ENCODE results near the gene TMEM242. TPM values are rescaled to one million over a fixed set of nuclear protein-coding genes. Genes with fewer than 3 reads are reported as not detected.

TMEM242 gene
- polyA plus RNA-seq, 12 donors = 8.4 to 12.5 (median 10.5) TPM; not detected in 1

DNA sequence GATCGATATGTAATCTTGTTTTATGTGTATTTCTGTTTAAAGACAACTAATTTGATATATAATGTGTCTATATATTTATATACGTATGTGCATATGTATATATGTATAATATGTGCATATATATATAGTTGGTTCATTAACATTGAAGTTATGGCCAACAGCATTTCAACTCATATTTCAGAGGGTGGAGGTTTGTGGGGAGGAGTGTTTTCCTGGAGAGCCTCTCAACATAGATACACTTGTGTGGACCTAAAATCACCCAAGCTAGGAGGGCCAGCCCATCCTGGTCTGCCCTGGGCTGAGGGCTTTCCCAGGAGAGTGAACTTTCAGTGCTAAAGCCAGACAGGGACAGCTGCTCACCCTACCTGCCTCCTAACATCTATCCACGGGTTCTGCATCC is 68.8 kb downstream of the TMEM242 start:
- DNase-seq = no peak

DNA sequence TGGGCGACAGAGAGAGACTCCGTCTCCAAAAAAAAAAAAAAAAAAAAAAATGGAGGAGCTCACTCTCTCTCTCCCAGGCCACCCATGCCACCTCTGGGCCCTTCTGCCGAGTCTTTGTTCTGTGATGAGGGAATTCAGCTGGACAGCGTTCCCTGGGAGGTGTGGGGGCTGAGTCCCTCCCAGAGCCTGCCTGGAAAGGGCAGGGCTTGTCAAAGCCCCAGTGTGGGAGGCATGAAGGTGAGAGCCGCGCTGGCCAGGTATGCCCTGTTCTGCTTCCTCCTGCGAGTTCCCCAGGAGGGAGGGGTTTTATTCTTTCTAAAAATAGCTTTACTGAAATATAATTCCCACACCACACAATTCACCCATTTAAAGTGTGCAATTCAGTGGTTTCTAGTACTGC is 69.6 kb downstream of the TMEM242 start:
- DNase-seq = no peak

DNA sequence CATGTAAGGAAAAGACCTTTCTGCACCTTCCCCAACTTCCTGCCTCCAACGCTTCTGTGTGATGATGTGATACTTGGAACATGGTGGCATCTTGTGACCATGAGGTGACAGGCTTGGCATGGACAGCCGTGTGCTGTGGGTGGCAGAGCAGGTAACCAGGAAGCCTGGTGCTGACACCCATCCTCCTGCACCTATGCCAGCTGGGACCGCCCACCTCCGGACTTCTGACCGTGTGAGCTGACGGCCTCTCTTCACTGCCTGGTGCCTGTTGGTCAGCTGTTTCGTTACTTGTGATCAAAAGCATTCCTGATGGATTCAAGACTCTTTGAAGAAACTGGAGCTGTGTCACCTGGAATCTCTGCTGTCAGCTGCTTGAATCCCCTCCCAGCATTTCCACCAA is 70.3 kb downstream of the TMEM242 start:
- DNase-seq = no peak

DNA sequence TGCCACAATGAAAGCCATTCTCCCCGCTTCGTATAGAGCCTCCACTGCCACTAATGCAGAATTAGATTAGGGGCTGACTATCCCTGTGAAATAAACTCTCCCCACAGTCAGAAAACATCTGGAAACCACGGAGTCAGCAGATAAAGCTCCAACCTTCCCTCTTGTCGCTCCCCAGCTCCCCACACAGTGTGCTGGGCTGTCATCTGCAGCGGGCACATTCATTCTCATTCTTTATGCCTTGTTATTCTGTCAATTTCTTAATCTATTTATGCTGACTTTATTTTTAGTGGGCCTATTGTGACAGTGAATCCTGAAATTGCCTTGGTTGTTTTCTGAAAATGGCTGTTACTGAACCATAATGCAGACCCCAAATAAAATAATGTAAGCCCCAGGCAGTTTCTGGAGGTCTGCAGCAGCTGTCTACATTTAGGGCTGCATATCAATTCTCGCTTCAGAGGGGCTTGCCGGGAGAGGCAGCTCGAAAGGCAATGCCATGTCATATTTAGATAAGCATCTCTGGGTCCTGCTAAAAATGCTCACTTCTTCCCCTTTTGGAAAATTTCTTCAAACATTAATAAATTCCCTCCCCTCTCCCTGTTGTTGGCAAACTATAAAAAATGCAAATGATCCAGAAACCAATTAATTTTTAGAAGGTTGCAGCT is 71.6 kb downstream of the TMEM242 start:
- DNase-seq = no peak

DNA sequence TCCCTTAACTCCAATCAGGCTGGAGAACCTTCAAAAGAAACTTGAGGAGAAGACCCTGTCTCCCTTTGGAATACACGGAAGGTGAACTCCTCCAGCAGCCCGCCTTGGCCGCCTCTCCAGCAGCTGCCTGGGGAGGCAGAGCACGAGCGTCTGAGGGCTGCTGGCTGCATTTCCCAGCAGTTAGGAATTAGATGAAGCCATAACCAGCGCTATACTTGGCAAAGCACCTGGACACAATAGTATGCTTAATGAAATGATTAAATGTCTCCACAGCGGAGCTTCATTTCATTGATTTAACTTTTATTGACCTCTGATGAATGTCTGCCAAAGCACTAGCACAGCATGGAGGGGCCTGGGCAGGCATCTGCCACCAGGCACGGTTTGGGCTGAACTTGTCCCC is 73.5 kb downstream of the TMEM242 start:
- no peak for DNase-seq

DNA sequence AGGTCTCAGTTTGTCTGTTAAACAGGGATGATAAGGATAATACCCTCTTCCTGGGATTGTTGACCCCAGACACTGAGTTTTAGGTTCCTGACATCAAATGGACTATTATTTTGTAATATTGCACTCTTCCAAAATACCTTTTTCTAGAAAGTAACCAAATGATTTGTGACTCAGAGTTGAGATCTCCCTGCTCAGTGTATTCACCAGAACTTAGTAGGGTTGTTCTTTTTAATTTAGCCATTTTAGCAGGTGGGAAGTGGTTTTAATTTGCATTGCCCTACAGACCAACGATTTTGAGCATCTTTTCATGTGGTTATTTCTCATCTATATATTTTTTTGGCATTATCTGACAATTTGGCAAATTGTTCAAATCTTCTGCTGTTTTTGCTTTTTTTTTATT is 75.1 kb downstream of the TMEM242 start:
- DNase-seq = no peak

DNA sequence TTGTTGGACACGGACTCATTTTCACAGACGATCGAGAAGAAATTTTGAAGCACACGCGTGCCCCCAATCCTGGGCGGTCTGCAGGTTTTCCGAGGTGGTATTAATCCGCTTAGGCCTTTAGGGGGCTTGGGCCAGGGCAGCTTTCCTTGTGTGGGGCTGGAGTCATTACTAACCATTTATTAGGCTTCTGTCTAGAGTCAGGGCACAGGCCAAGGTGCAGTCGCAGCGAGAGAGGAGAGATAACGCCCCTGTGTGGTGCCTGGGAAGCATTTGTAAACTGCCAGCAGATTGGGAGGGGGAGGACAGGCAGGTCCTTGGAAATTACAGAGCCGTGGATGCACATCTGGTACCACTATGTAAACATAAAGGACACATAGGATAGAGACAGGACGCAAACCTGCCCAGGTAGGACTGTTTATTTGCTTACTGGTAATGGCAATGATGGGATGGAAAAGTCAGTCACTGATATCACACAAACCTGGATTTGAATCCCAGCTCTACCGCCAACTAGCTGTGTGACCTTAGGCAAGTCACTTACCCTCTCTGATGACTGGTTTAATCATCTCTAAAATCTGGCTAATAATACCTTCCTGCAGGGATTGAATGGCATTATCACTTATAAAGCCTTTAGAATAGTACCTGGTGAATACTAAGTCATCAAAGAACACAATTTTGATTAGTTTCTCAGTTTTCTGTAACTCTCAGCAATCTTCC is 76.4 kb downstream of the TMEM242 start:
- no peak for DNase-seq

DNA sequence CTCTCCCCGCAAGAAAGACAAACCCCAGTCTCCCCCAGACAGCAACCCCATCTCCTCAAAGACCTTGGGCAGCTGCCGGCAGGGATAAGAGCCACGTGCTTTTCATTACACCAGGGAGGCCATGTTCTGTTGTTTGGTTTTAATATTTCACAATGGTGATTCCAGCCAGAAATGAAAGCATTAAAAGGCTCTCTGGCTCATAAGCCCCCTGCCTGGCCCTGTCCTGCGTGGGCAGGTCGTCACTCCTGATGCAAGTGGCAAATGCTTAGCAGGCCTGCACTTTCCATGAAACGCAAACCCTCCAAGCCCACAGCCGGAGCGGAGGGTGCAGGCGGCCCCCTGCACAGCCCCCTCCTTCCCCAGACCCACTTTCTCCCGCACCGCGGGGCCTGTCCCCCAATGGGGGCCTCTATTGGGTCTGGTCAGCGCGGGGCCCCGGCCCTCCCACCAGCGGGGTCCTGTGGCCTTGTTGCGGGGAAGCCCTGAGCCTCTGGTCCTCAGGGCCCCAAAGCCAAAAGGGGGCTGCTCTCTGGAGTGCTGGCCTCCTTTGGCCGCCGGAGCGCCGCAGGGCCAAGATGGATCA is 77.2 kb downstream of the TMEM242 start:
- no peak for DNase-seq

DNA sequence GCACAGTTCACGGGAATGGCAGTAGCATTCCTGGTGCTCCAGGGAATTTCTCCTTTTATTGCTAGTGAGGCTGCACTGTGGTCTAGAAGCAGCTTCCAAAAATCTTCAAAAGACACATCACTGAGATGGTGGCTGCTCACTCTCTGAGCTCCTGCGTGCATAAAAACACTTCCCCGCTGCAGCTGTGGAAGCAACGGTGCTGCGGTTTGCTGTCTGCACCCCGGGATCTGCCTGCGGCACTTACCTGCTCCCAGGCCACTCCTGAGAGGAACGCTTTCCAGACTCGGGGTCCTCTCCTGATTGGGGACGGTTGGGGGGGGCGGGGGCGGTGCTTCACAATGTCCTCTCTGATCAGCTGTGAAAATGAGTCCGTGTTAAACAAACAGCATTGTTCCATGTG is 77.9 kb downstream of the TMEM242 start:
- DNase-seq = no peak

DNA sequence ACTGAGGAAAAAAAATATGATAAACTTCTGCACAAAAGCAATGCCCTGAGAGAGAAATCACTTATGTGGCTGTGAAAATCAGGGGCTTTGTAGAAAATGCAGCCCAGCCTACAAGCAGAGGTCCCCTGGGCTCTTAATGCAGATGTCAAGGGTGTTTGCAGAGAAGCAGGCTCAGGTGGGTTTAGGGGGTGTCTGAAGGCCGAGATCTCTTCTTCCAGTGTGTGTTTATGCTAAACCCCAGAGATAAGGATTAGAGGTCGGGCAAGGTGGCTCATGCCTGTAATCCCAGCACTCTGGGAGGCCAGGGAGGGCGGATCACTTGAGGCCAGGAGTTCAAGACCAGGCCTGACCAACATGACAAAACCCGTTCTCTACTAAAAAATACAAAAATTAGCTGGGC is 78.5 kb downstream of the TMEM242 start:
- no peak for DNase-seq

DNA sequence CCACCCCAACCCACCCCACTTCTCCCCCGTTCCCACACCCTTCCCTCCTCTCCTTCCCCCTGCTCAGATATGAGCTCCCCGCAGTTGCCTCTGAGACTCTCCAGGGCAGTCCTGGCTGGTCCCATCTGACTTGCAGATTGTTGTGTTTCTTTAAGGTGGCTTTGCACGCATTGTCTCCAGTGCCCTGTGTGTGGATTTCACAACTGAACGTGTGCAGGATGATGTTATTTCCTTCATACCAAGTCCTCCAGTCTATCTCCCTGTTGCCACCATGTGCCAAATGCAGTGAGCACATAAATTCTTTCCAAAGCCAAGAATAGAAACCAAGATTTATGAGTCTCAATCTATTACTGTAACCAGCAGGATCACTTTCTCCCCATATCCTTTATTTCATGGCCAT is 79.1 kb downstream of the TMEM242 start:
- no peak for DNase-seq

DNA sequence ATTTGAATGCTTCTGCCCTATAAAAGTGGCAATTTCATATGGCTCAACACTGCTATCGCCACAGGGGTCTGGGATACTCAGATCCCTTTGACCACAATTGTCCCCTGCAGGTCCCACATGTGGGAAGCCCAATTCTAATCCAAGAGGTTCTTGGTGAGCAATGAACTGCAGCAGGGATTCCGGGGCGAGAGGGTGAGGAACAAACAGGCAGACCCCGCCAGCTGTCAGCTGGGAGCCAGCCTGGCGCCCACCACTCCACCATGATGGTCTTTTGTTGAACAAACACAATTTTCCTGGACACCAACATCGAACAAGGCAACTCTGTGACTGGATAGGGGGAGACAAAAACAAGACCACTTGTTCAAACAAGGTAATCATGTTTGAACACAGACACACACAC is 80.5 kb downstream of the TMEM242 start:
- DNase-seq = no peak

DNA sequence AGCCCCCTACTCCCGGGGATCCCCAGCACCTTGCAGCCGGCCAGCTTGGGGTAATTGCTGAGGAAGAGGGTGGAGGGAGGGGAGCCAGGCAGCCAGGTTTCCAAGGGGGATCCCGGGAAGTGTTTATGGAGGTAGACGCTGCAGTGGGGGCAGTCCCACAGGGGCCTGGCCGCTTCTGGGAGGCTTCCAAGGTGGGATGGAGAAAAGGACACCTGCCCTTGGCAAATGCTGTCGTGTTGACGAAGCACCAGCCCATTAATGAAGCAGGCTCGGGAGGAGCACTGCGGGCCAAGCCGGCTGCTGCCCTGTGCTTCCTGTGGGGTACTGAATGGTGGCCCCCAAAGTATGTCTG is 82.4 kb downstream of the TMEM242 start:
- DNase-seq = no peak

DNA sequence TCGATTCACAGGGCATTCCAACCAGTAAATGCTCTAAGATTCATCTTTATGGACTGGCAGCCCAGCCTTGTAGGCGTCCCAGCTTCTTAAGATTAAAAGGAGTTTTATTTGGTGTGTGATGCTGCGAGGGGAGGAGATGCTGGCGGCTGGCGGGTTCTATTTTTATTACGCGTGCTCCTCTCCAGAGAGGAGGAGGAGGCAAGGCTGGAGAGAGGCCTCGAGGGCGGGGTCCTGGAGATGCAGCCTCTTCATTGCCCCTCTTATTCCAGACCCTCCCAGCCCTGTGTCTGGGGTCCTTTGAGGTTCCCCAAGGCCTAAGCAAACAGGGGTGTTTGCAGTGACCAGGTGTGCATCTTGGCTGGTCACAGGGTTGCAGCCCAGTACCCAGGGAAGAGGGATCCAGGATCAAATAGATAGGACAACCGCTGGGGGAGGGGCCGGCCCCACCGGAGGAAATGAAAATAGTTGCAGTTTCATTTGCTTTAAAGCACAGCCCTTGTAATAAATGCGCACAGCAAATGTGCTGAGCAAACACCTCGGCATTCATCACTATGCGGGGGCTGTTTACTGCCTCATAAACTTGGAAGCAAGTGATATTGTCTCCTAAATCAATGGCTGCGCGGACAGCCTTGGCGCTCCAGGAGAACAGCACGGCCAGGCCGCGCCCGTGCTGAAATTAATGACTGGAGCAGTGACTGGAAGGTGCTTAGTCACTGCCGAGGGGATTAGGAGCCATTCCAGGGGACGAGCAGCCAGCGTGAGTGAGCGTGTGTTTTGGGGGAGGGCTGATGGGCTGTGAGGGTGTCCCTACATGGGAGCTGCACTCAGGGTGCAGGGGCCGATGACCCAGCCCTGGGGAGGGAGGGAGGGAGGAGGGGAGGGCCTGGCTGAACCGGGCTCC is 83.0 kb downstream of the TMEM242 start:
- peak; percentile 51 for DNase-seq

DNA sequence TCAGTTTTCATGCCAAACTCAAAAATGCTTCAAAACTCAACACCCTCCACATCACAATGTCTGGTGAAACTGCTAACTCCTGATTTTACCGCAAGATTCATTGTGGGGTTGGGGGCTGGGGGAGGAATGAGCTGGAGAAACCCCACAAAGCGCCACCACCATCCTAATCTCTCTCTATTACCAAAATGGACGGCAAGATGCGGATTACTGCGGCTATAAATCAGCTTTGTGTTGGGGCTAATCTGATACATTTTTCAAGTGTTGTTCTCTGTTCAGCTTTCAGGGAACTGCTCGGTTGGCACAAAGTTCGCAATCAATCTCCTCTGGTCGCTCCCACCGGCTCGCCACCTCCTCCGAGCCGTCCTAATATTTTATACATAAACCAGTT is 83.7 kb downstream of the TMEM242 start:
- DNase-seq = no peak

Other genes starting within 250 kb of the TMEM242 start
- 10 to 100 TPM in 1 of 12 donors, 1 to 10 TPM in 10, not detected in 1; 3.9 to 12.8 (median 6.6) TPM for gene ZDHHC14, start 57.7 kb upstream of the TMEM242 start, polyA plus RNA-seq (ENCODE audit: insufficient read length in 12 of 12)